Measurements from ENCODE around the gene TEX54. TPM values are rescaled to one million over a fixed set of nuclear protein-coding genes. Genes with fewer than 3 reads are reported as not detected.

Gene TEX54
- total and polyA plus RNA-seq, 2 of the 13 experiments (the other 11 are each of a cell fraction or from before 2014, with no cell fraction given): not detected

DNA sequence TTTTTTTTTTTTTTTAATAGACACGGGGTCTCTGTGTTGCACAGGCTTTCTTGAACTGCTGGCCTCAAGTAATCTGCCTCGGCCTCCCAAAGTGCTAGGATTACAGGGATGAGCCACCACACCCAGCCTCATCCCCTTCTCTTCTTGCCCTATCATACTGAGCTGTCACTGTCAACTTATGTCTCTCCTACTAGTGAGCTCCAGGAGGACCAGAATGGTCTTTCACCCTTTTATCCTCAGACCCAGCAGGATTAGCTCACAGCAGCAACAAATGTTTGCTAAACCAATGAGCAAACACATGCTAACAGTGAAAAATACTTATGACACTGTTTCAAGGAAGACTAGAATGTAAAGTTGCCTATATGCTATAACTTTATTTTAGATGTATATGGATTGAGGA, 21.0 kb downstream of the TEX54 start:
- Histone ChIP-seq H3K9me3 (ENCODE audit: low read length) (no peaks in the 10 kb centered on the region), H3K79me2 (ENCODE audit: insufficient read depth, low read length) (no peaks in the 10 kb centered on the region), H3K4me3 (replicated peaks in 1 of 3; ENCODE audit: insufficient read depth in 1 of 3, low read depth in 2 of 3, low read length in 3 of 3) (no peak overlapping the region), H4K20me1 (ENCODE audit: insufficient read depth, low read length) (no peaks in the 10 kb centered on the region), H3K27ac (ENCODE audit: extremely low read length, insufficient read depth, low read length) (no peak overlapping the region), H3K36me3 (replicated peaks in 1 of 2; ENCODE audit: control insufficient read depth in 1 of 2, insufficient read depth in 2 of 2, low read length in 2 of 2) (peaks cover 1 to 3% of the 10 kb centered on the region in 2 experiments; a peak in 2 of 5 replicates), H3K27me3 (ENCODE audit: control insufficient read depth in 1 of 2, insufficient read depth in 2 of 2, low read length in 2 of 2) (no peaks in the 10 kb centered on the region), H3K4me1 (ENCODE audit: insufficient read depth, low read length) (peaks cover 18% of the 10 kb centered on the region), H3K9ac (ENCODE audit: insufficient read depth, low read depth, low read length) (no peak overlapping the region), H3K4me2 (ENCODE audit: low read depth, low read length) (no peak overlapping the region), H2AFZ (ENCODE audit: low read length) (no peak overlapping the region)
- no TSS peak for BruUV-seq (replicated peaks)
- WGBS (ENCODE audit: low lambda C conversion rate): 22% methylated on average over 2 of the region's 2 CpGs
- ChIA-PET CTCF (ENCODE audit: low intra/inter-chr PET ratio, low total read pairs) (no interaction called here), POLR2A (interaction anchor here (0.7 to 3.7 kb wide), 8 partner anchors 16 to 106 kb away, joined by 3 to 23 read pairs (median 8); partner anchors contain the start of genes STX5, TAF6L, TEX54 and TMEM179B)
- intact Hi-C loops (cut with micrococcal nuclease; ENCODE audit: unreplicated experiment): no loop called here
- in situ Hi-C loops (cut with HindIII; ENCODE audit: extremely low pct_ligation_motif_present, low pct_unique_long_range_greater_than_20kb): no loop called here
- ATAC-seq (peak; percentile 89), FAIRE-seq (peak; percentile 40), DNase-seq (ENCODE audit: low spot score) (peak; percentile 50)
- TF ChIP-seq ZSCAN9 (CRISPR knock-in tag; IDR thresholded peaks at IDR 0.05; ENCODE audit: borderline replicate concordance): no peak
- peak; percentile 30; the same call in 1 of the 2 replicates for TF ChIP-seq SAP130 (CRISPR knock-in tag; IDR thresholded peaks at IDR 0.05; ENCODE audit: low read depth)

DNA sequence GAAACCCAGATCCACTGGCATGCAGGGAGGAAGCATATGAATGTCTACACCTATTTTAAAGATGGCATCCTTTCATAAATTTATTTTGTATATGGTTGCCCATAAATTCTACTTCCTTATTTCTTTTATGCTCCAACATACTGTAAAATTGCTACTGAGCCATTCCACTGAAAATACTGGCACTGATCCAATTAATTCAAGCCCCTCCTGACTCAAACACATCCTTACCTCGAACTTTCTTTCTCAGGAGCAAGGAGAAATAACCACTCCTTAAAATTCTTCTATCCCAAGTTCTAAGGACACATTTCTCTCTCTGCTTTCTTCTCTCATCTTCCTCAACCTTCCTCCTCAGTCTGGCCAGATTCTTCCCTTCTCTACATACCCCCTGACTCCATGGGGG, 21.9 kb downstream of the TEX54 start:
- in situ Hi-C loops (cut with HindIII; ENCODE audit: extremely low pct_ligation_motif_present, low pct_unique_long_range_greater_than_20kb) (no loop called here), intact Hi-C loops (cut with micrococcal nuclease; ENCODE audit: unreplicated experiment) (no loop called here)
- no peak overlapping the region for H2AFZ ChIP-seq (ENCODE audit: low read length)
- no peaks in the 10 kb centered on the region for H3K9me3 ChIP-seq (ENCODE audit: low read length)
- BruUV-seq (replicated peaks): no TSS peak
- H3K36me3 ChIP-seq (replicated peaks in 1 of 2; ENCODE audit: control insufficient read depth in 1 of 2, insufficient read depth in 2 of 2, low read length in 2 of 2): peaks cover 1 to 3% of the 10 kb centered on the region in 2 experiments; a peak in 2 of 5 replicates
- H3K27ac ChIP-seq (ENCODE audit: extremely low read length, insufficient read depth, low read length): no peak overlapping the region
- ATAC-seq (no peak), DNase-seq (ENCODE audit: low spot score) (no peak), FAIRE-seq (no peak)
- no peaks in the 10 kb centered on the region for H3K27me3 ChIP-seq (ENCODE audit: control insufficient read depth in 1 of 2, insufficient read depth in 2 of 2, low read length in 2 of 2)
- CTCF ChIA-PET (ENCODE audit: low intra/inter-chr PET ratio, low total read pairs): no interaction called here
- 85% methylated on average over 1 of the region's 1 CpG for WGBS (ENCODE audit: low lambda C conversion rate)
- H3K4me1 ChIP-seq (ENCODE audit: insufficient read depth, low read length): peaks cover 27% of the 10 kb centered on the region
- H3K4me2 ChIP-seq (ENCODE audit: low read depth, low read length): no peak overlapping the region
- no peaks in the 10 kb centered on the region for H4K20me1 ChIP-seq (ENCODE audit: insufficient read depth, low read length)
- H3K79me2 ChIP-seq (ENCODE audit: insufficient read depth, low read length): no peaks in the 10 kb centered on the region
- no peak overlapping the region for H3K4me3 ChIP-seq (replicated peaks in 1 of 3; ENCODE audit: insufficient read depth in 1 of 3, low read depth in 2 of 3, low read length in 3 of 3)
- H3K9ac ChIP-seq (ENCODE audit: insufficient read depth, low read depth, low read length): no peak overlapping the region
- POLR2A ChIA-PET: interaction anchor here (2.5 to 3.7 kb wide), 3 partner anchors 22 to 46 kb away, joined by 14 to 23 read pairs (median 18); partner anchors contain the start of genes STX5 and TEX54
- TF ChIP-seq ZNF761 (CRISPR knock-in tag; conservative IDR thresholded peaks at IDR 0.05) (no peak), HDAC6 (IDR thresholded peaks at IDR 0.05; ENCODE audit: low read depth, low read length) (no peak), ZNF644 (CRISPR knock-in tag; IDR thresholded peaks at IDR 0.05; ENCODE audit: low read depth) (no peak), AKAP8 (CRISPR knock-in tag; IDR thresholded peaks at IDR 0.05) (no peak), POGZ (CRISPR knock-in tag; IDR thresholded peaks at IDR 0.05) (no peak), CENPX (CRISPR knock-in tag; IDR thresholded peaks at IDR 0.05) (no peak)
- TF ChIP-seq, protein P1, sequence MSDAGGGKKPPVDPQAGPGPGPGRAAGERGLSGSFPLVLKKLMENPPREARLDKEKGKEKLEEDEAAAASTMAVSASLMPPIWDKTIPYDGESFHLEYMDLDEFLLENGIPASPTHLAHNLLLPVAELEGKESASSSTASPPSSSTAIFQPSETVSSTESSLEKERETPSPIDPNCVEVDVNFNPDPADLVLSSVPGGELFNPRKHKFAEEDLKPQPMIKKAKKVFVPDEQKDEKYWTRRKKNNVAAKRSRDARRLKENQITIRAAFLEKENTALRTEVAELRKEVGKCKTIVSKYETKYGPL (CRISPR knock-in tag; IDR thresholded peaks at IDR 0.05): no peak
- TF ChIP-seq, protein P2, sequence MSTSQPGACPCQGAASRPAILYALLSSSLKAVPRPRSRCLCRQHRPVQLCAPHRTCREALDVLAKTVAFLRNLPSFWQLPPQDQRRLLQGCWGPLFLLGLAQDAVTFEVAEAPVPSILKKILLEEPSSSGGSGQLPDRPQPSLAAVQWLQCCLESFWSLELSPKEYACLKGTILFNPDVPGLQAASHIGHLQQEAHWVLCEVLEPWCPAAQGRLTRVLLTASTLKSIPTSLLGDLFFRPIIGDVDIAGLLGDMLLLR (CRISPR knock-in tag; IDR thresholded peaks at IDR 0.05): no peak
- TF ChIP-seq, protein P3, sequence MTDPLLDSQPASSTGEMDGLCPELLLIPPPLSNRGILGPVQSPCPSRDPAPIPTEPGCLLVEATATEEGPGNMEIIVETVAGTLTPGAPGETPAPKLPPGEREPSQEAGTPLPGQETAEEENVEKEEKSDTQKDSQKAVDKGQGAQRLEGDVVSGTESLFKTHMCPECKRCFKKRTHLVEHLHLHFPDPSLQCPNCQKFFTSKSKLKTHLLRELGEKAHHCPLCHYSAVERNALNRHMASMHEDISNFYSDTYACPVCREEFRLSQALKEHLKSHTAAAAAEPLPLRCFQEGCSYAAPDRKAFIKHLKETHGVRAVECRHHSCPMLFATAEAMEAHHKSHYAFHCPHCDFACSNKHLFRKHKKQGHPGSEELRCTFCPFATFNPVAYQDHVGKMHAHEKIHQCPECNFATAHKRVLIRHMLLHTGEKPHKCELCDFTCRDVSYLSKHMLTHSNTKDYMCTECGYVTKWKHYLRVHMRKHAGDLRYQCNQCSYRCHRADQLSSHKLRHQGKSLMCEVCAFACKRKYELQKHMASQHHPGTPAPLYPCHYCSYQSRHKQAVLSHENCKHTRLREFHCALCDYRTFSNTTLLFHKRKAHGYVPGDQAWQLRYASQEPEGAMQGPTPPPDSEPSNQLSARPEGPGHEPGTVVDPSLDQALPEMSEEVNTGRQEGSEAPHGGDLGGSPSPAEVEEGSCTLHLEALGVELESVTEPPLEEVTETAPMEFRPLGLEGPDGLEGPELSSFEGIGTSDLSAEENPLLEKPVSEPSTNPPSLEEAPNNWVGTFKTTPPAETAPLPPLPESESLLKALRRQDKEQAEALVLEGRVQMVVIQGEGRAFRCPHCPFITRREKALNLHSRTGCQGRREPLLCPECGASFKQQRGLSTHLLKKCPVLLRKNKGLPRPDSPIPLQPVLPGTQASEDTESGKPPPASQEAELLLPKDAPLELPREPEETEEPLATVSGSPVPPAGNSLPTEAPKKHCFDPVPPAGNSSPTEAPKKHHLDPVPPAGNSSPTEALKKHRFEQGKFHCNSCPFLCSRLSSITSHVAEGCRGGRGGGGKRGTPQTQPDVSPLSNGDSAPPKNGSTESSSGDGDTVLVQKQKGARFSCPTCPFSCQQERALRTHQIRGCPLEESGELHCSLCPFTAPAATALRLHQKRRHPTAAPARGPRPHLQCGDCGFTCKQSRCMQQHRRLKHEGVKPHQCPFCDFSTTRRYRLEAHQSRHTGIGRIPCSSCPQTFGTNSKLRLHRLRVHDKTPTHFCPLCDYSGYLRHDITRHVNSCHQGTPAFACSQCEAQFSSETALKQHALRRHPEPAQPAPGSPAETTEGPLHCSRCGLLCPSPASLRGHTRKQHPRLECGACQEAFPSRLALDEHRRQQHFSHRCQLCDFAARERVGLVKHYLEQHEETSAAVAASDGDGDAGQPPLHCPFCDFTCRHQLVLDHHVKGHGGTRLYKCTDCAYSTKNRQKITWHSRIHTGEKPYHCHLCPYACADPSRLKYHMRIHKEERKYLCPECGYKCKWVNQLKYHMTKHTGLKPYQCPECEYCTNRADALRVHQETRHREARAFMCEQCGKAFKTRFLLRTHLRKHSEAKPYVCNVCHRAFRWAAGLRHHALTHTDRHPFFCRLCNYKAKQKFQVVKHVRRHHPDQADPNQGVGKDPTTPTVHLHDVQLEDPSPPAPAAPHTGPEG (CRISPR knock-in tag; IDR thresholded peaks at IDR 0.05): no peak
